RWPE1 (cell line): ENCODE data around the gene RASL11B.

Experiments
- CTCF ChIA-PET: fragments of 350-600 bp; sonication (Branson Sonifier 250); formaldehyde crosslinking; extraction: SDS; loops from one replicate; lab custom pipeline; 2021; lab: Yijun Ruan, JAX
- POLR2A ChIA-PET: fragments of 400-600 bp; formaldehyde crosslinking; extraction: SDS; loops from one replicate; lab custom pipeline; 2020; ENCODE audit warnings: antibody characterized with exemption; ENCODE audit not compliant: low non-redundant PET; lab: Yijun Ruan, JAX
- DNase-seq: peaks from one replicate; pipeline ENCODE4 v3.0.0; 2012; ENCODE audit warnings: low spot score
- H3K27ac ChIP-seq: fragments of 450-650 bp; 2 replicates; pipeline ENCODE4 v1.5.1; 2017
- CTCF ChIP-seq: fragments of 450-650 bp; conservative IDR thresholded peaks from 2 replicates; pipeline ENCODE4 v1.5.1; 2017; ENCODE audit warnings: low read depth, mild to moderate bottlenecking

Gene RASL11B

DNA sequence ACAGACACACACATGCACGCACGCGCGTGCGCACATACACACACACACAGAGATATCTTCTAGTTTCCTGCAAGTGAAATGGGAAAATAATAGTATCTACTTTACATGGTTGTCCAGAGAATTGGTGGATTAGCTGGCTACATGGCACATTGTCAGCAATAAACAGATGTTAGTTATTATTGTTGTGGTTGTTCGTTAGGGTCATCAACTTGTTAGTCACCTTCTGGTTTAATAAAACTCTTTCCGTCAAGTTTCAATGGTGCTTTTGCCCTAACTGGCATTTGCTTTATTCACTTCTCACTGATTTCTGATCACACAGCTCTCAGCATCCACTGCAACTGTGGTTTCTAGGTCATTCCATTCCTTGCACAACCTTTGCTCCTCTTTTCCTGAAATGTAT is 25.4 kb upstream of the RASL11B start:
- CTCF ChIA-PET, result no interaction called here
- POLR2A ChIA-PET, result no interaction called here
- no peak for DNase-seq
- H3K27ac ChIP-seq, result no peak overlapping the region
- TF ChIP-seq CTCF, result no peak

DNA sequence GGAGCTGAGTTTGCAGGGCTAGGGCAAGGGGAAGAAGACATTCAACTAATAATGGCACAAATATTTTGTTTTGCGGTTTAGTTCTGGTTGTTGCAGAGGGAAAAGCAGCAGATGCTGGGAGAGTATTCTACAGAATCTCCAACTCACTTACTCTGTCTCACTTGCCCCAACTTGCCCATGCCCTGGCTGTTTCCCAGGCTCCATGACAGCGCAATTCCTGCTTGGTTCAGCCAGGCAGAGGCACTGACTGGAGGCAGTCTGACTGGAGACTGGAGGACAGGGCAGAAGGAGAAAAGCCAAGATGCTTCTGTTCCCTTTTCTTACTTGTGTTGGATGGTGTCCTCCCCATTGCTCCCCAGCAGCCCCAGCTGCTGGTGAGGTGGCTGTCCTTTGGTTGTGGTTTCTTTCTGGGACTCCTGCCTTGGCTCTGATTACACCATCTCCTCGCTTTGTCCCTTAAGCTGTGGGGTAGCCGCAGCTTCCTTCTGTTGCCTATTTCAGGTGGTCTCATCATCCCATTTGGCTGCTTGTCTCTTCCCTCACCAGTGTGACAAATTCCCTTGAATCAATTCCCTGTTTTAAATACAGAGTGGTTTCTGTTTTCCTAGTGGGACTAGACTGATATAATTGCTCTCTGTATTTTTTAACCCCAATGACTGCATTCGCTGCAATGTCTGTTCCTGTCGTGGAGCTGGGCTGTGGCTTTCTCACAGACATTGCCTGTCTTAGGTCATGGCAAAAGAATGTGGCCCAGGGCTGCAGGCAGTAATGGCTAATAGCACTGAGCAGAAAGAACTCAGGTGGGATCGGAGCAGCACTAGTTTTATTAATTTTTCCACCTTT is 24.2 kb upstream of the RASL11B start:
- H3K27ac ChIP-seq, result peak overlapping the region; percentile 90
- CTCF ChIA-PET, result interaction anchor here (0.6 kb wide), 2 partner anchors 14 to 91 kb away, joined by 3 to 4 read pairs; no protein-coding TSS in a partner anchor
- DNase-seq, result peak; percentile 83

DNA sequence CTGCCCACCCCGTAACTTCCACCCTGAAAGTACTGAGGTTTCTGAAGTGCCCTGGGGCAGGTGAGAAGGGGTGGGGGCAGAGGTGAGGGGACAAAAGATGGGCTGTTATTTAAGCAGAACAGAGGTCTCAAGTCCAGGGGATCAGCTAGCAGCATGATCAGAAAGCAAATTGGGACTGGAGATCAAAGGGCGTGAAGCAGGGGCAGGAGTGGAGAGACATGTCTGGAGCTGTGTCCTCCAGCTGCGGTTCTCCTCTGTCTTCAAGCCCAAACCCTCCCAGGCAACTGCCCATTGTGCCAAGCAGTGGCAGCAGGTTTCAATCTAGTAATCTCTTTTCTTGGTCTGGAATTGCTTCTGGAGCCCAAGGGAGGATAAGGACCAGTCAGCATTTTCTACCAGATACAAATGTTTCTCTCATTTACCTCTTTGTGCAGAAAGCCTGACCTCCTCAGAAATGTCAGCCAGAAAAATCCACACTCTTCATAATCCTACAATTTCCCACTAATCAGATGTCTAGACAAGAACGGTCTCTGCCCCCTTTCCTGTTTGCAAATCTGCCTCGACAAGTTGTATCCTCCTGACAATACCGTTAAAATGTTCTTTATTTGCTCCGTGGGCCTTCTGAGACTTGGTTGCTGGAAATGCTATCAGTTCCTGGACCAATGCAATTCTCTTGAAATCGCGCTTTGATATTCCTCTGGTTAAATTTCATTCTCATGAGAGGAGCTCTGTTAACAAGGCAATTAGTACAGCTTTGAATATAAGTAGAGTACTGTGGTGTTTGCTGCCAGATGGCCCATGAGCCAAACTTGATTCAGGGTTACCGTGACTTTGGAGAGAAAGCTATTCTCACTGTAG is 23.2 kb upstream of the RASL11B start:
- POLR2A ChIA-PET, result no interaction called here
- peak overlapping the region; percentile 90 for H3K27ac ChIP-seq
- no peak for TF ChIP-seq CTCF
- CTCF ChIA-PET, result interaction anchor here (0.6 kb wide), 1 partner anchor 92 kb away, joined by 3 read pairs; no protein-coding TSS in a partner anchor
- DNase-seq, result no peak

More for the DNA sequence above, 24.2 kb upstream of the RASL11B start:
- no peak for TF ChIP-seq CTCF
- POLR2A ChIA-PET, result interaction anchor here (0.6 to 0.9 kb wide), 2 partner anchors 16 to 87 kb away, joined by 3 to 4 read pairs; partner anchors contain the start of gene ERVMER34-1

GRCh38 chr4:52840531-52841370 is 21.4 kb upstream of the RASL11B start:
- DNase-seq, result no peak
- ChIA-PET POLR2A (no interaction called here), CTCF (interaction anchor here (0.6 kb wide), 1 partner anchor 96 kb away, joined by 3 read pairs; no protein-coding TSS in a partner anchor)
- no peak overlapping the region for H3K27ac ChIP-seq
- no peak for TF ChIP-seq CTCF

GRCh38 chr4:52841682-52842456 is 20.2 kb upstream of the RASL11B start:
- no peak for DNase-seq
- CTCF ChIA-PET, result interaction anchor here (0.6 kb wide), 1 partner anchor 97 kb away, joined by 3 read pairs; no protein-coding TSS in a partner anchor
- no peak overlapping the region for H3K27ac ChIP-seq
- POLR2A ChIA-PET, result interaction anchor here (1.6 kb wide), 1 partner anchor 119 kb away, joined by 6 read pairs; no protein-coding TSS in a partner anchor
- TF ChIP-seq CTCF, result no peak
